ENCODE results near the gene LRRK1.

LRRK1 gene

GRCh38 chr15:100999369-100999768 is 80.2 kb downstream of the LRRK1 start:
- H3K27ac ChIP-seq = peak overlapping the region; percentile 49

GRCh38 chr15:101000271-101000681 is 81.1 kb downstream of the LRRK1 start:
- H3K27ac ChIP-seq = peak overlapping the region; percentile 49
- TF ChIP-seq CTCF (conservative IDR thresholded peaks at IDR 0.05) = no peak

More at GRCh38 chr15:100999369-100999768, 80.2 kb downstream of the LRRK1 start:
- TF ChIP-seq CTCF (conservative IDR thresholded peaks at IDR 0.05) = no peak

- H3K27ac ChIP-seq = no peak overlapping the region
- TF ChIP-seq CTCF (conservative IDR thresholded peaks at IDR 0.05) = no peak
These were observed 81.9 kb downstream of the LRRK1 start for GRCh38 chr15:101001056-101001455.

GRCh38 chr15:101001796-101002195 is 82.6 kb downstream of the LRRK1 start:
- no peak overlapping the region for H3K27ac ChIP-seq
- no peak for TF ChIP-seq CTCF (conservative IDR thresholded peaks at IDR 0.05)

- no peak for TF ChIP-seq CTCF (conservative IDR thresholded peaks at IDR 0.05)
- no peak overlapping the region for H3K27ac ChIP-seq
These were observed 83.9 kb downstream of the LRRK1 start for GRCh38 chr15:101003081-101003480.

- no peak for TF ChIP-seq CTCF (conservative IDR thresholded peaks at IDR 0.05)
- no peak overlapping the region for H3K27ac ChIP-seq
These were observed 84.5 kb downstream of the LRRK1 start for GRCh38 chr15:101003706-101004105.

GRCh38 chr15:101004500-101004899 is 85.3 kb downstream of the LRRK1 start:
- TF ChIP-seq CTCF (conservative IDR thresholded peaks at IDR 0.05) = no peak

More at GRCh38 chr15:101004500-101004899, 85.3 kb downstream of the LRRK1 start:
- H3K27ac ChIP-seq = no peak overlapping the region

Data from VCaP (cell line).